LNCaP clone FGC (cell line): Measurements from ENCODE around the gene CC2D1A.

Source experiments
- DNase-seq: peaks from one replicate; pipeline ENCODE4 v3.0.0-alpha.2; 2011; ENCODE audit warnings: low read depth
- H3K4me3 ChIP-seq: 2 replicates; pipeline ENCODE4 v1.5.1; 2011; ENCODE audit warnings: mild to moderate bottlenecking, low read depth, low read length, control low read depth
- TF ChIP-seq, protein P1 (sequence below): IDR thresholded peaks from 2 replicates; pipeline ENCODE4 v1.5.1; 2012; ENCODE audit warnings: mild to moderate bottlenecking; ENCODE audit not compliant: control insufficient read depth, insufficient read depth; ENCODE audit errors: extremely low read depth

CC2D1A gene

DNA sequence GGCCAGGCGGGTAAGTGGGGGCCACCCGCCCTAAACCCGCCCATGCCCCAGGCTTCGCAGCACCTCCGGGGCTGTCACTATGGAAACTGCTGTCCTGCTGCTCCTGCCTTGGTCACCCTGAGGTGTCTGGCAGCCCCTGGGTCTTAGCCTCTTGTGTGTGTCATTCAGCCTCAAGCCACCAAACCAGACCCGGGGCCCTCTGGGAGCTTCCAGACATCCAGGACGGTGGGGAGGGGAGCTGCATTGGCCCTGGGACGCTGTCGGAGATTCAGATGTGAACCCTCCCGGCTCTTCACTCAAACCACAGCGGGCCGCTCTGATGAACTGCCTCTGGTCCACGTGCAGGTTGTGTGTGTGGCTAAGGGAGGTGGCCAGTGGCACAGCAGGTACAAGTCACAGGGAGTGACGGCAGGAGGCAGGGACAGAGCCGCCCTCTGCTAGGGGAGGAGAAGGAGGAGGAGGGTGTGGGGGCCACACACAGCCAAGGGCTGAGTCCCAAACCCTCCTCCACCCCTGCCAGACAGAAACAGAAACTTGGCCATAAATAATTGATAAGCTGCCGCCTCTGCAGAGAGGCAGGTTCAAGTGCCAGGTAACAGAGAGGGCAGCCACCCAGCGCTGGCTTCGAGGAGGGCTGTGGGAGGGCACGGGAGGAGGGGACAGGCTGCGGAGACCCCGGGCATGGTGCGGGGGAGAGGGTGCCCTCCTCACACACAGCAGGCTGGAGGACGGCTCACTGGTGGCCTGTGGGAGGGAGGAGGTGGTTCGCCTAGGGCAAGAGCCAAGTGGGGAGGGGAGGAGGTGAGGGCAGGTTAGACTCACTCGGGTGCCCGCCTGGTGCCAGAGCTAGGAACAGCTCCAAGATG lies 21.0 kb upstream of the CC2D1A start:
- TF ChIP-seq, protein P1, sequence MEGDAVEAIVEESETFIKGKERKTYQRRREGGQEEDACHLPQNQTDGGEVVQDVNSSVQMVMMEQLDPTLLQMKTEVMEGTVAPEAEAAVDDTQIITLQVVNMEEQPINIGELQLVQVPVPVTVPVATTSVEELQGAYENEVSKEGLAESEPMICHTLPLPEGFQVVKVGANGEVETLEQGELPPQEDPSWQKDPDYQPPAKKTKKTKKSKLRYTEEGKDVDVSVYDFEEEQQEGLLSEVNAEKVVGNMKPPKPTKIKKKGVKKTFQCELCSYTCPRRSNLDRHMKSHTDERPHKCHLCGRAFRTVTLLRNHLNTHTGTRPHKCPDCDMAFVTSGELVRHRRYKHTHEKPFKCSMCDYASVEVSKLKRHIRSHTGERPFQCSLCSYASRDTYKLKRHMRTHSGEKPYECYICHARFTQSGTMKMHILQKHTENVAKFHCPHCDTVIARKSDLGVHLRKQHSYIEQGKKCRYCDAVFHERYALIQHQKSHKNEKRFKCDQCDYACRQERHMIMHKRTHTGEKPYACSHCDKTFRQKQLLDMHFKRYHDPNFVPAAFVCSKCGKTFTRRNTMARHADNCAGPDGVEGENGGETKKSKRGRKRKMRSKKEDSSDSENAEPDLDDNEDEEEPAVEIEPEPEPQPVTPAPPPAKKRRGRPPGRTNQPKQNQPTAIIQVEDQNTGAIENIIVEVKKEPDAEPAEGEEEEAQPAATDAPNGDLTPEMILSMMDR = no peak
- DNase-seq = no peak
- H3K4me3 ChIP-seq = no peak overlapping the region

DNA sequence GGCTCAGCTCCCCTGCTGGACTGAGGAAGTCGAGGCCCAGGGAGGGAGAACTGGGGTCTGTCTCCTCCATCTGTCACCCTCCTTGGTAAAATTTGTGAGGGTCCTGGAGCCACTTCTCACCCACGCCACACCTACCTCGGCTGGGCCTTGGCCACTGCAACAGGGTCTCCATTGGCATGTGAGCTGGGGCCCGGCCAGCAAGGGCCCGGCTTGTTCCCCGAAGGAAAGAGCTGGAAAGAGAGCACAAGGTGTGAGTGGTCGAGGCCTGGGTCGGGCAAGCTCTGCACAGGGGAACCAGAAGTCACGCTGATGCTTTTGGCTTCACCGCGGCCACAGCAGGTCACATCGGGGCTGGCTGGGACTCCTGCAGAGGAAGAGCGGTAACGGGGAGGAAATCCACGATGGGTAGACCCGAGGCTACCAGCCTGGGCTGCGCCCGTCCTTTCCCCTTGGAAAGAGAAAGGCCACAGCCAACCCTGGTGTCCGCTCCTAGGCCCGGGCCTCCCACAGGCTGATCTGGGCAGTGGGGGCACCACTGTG lies 20.1 kb upstream of the CC2D1A start:
- DNase-seq = no peak
- TF ChIP-seq, protein P1 = no peak
- no peak overlapping the region for H3K4me3 ChIP-seq

DNA sequence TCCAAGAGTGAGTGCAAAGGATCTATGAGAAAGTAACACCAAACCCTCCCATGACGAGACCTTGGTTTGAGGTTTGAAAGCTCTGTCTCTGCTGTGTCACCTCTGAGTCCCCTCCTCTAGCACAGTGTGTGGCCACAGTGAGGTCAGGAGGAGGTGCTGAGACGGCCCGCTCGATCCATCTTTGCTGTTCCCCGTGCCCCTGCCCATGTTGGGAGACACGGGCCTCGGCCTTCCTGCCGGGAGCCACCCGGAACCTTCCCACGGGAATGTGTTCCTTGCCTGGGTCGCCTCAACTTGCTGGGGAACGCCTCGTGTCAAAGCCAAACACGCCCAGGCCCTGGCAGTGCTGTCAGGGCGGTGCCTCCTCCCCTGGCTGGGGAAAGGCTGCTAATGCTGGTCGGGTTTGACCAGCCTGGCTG lies 19.0 kb upstream of the CC2D1A start:
- no peak for DNase-seq
- H3K4me3 ChIP-seq = no peak overlapping the region
- TF ChIP-seq, protein P1 = no peak

DNA sequence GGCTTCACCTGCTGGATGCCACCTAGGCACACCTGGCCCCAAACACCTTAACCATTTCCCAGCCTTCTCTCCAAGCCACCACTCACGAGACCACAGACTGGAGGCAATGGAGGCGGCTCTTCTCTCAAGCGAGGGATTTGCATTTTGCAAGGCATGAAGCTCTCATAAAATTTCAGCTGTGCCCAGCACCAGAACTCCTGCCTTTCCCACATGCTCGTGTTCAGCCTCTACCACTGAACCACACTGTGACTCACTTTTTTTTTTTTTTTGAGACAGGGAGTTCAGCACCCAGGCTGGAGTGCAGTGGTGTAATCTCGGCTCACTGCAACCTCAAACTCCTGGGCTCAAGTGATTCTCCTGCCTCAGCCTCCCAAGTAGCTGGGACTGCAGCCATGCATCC lies 18.5 kb upstream of the CC2D1A start:
- DNase-seq = no peak
- TF ChIP-seq, protein P1 = no peak
- no peak overlapping the region for H3K4me3 ChIP-seq

DNA sequence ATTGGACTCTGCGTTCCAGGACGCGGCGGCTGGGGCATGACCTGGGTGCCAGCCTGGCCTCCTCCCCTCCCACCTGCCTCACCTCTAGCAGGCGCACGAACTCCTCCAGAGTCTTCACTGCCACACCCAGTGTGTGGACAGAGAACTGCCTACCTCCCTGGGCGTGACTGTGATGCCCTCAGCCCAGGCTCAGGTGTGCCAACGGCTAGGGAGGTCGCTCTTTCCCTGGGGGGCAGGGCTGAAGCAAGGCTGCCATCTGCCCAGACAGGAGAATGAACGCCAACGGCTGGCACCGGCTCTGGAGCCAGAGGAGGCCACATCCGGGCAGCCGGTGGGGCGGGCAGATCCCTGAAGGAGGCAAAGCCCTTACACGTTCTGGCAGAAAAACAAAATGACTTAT lies 17.7 kb upstream of the CC2D1A start:
- DNase-seq = no peak
- H3K4me3 ChIP-seq = no peak overlapping the region
- TF ChIP-seq, protein P1 = no peak

DNA sequence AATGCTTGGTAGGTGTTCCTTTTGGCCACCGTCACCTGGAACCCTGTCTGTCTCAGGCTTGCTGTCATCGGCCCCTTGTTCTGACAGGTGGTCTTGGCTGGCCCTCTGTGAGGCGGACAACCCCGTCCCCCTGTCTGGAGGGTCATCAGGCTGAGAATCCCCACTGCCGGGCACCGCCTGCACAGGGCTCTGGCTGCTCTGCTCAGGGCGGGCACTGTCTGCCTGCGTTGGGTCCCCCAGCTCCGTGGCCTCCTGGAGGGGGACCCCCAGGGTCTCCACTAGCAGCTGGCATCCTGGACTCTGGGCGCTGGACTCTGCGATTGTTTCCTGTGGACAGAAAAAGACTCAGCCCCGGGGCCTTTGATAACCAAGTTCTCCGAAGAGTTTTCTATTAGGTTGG lies 15.9 kb upstream of the CC2D1A start:
- no peak for DNase-seq
- no peak overlapping the region for H3K4me3 ChIP-seq
- TF ChIP-seq, protein P1 = no peak
